ENCODE measurements around the gene ATF5.
"Not testable (repeated sequence)": the region's sequence is repeated elsewhere in the genome, so short reads cannot be mapped to it uniquely, and the experiment has no call there.

Gene ATF5

GRCh38 chr19:49924004-49924880 is 4.8 kb upstream of the ATF5 start:
- DNase-seq = no peak

- DNase-seq = not testable (repeated sequence)
These were observed 4.2 kb upstream of the ATF5 start for GRCh38 chr19:49924881-49925210.

DNA sequence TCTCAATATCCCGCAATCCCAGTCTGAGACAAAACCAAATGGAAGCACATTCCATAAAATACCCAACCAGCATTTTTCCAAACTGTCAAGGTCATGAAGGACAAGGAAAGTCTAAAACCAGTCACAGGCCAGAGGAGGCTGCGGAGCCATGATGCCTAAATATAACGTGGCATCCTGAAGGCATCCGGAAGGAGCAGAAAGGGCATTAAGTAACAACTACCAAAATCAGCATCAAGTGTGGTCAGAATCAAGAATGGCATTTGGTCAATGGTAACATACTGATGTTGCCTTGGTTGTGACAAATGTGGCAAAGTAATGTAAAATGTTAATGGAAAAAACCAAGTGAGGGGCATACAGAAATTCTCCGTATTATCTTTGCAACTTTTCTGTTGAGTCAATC is 3.5 kb upstream of the ATF5 start:
- no peak for DNase-seq

DNA sequence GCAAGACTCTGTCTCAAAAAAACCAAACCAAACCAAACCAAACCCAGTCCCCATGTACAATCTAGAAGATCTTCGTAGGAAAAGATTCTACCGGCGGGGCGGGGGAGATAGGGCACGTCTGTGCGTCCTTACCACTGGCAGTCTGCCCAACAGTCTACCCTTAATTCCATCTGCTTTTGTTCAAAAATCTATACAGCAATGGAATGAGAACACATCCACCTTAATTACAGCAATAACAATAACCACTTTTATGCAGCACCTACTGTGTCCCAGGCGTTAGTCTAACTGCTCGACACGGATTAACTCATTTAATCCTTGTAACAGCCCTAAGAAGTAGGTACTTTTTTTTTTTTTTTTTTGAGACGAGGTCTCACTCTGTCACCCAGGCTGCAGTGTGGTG is 2.5 kb upstream of the ATF5 start:
- no peak for DNase-seq

DNA sequence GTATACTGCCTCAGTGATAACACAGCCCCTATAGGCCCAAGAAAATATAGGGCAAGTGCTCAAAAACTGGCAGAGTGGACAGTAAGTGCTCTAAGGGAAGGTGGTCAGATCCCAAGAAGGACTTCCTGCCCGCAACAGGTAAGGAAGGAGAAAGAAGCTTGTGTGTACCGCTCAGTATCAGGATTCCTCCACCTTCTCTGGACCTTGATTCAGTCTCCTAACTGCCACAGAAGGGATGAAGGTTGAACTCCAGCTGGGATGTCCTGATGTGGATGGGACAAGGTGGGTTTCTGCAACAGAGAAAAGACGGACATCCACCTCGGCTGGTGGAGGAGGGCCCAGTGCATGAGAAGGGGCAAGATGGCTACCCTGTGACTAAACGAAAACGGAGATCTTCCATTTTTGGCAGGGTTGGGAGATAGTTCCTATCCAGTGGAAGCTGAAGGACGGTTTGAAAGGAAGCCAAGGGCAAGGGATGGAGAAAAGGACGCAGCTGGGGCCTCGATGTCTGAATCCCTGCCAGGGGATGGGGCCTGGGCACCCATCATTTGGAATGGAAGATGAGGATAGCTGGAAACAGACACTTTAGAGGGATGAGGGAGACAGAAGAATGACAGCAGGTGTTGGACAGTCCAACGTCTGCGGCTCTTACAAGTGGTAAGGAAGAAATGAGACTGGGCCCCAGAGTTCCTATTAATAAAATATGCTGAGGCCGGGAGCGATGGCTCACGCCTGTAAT is 1.3 kb upstream of the ATF5 start:
- no peak for DNase-seq

DNA sequence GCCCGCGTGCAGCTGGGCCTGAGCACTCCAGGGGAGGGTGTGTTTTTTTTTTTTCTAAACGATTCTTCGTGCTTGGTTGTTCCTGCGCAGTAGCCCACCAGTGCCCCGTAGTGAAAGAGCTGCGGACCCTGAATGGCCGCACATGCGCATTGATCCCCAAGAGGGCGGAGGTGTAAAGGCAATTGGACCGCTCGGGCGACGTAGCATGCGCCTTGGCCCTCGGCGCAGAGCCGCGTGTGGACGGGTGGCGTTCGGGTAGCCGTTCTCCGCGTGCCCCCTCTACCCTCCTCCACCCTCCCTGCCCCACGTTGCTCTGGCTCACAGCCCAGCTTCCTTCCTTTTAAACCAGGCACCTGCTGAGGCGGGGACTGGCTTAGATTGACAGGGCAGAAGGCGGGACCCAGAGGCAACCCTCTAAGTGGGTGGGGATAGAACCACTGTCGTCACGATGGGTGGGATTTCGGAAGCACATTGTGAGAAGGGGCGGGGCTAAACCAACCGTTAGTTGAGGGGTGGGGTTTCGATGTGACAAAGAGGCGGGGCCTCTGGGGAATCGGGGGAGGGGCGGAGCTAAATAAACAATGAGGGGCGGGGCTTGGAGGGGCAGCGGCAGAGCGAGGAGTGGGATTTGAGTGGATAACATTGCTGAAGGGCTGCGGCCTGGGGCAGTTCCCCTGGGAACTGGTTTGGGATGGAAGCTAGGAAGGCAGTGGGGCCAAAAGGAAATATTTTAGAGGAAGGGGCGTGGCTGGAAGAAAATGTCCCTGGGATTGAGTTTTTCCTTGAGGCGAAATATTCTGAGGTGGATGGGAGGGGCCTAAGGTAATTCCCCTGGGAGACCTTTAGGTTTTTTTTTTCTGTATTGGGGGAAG is 842 bp downstream of the ATF5 start:
- DNase-seq = peak; percentile 97

DNA sequence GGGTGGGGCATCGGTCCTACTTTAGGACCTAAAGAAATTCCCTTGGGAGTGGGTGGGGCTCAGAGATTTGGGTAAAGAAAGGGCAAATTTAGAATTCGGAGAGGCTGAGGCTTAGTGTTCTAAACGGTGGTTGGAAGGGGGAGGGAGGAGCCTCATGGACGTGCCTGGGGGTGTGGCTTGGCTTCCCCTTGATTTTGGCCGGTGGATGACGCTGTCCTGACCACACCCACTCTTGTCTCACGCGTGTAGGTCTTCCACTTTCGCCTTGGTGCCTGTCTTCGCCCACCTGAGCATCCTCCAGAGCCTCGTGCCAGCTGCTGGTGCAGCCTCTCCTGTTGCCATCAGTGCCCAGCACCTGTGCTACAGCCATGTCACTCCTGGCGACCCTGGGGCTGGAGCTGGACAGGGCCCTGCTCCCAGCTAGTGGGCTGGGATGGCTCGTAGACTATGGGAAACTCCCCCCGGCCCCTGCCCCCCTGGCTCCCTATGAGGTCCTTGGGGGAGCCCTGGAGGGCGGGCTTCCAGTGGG is 1.5 kb downstream of the ATF5 start:
- peak; percentile 26 for DNase-seq

GRCh38 chr19:49931293-49932040 is 2.5 kb downstream of the ATF5 start:
- no peak for DNase-seq

- DNase-seq = no peak
These were observed 3.0 kb downstream of the ATF5 start for GRCh38 chr19:49932041-49932451.

DNA sequence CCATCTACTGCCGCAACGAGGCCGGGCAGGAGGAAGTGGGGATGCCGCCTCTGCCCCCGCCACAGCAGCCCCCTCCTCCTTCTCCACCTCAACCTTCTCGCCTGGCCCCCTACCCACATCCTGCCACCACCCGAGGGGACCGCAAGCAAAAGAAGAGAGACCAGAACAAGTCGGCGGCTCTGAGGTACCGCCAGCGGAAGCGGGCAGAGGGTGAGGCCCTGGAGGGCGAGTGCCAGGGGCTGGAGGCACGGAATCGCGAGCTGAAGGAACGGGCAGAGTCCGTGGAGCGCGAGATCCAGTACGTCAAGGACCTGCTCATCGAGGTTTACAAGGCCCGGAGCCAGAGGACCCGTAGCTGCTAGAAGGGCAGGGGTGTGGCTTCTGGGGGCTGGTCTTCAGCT is 3.7 kb downstream of the ATF5 start:
- peak; percentile 61 for DNase-seq

DNA sequence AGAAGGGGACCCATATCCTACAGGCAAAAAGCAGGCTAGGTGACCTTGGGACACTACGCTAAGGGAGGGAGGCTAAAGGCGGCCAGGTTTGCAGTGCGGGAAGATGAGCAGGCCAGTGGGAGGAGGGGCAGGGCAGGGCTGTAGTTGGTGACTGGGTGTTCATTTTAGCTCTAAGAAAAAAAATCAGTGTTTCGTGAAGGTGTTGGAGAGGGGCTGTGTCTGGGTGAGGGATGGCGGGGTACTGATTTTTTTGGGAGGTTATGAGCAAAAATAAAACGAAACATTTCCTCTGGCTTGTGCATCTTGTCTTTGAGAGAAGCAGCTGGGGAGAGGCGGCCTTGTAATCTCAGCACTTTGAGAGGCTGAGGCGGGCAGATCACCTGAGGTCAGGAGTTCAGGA is 4.6 kb downstream of the ATF5 start:
- no peak for DNase-seq

DNA sequence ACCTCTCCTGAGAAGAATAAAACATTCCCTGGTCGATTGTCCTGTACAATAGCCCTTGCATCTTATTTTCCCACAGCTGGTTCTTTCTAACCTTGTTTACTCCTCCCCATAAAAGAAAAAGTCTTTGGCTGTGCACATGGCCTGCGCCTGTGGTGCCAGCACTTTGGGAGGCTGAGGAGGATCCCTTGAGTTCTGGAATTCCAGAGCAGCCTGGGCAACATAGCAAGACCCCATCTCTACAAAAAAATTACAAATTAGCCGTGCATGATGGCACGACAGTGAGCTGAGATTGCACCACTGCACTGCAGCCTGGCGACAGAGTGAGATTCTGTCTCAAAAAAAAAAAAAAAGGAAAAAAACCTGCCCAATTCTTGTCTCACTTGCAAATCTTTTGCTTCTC is 7.5 kb downstream of the ATF5 start:
- DNase-seq = no peak

DNA sequence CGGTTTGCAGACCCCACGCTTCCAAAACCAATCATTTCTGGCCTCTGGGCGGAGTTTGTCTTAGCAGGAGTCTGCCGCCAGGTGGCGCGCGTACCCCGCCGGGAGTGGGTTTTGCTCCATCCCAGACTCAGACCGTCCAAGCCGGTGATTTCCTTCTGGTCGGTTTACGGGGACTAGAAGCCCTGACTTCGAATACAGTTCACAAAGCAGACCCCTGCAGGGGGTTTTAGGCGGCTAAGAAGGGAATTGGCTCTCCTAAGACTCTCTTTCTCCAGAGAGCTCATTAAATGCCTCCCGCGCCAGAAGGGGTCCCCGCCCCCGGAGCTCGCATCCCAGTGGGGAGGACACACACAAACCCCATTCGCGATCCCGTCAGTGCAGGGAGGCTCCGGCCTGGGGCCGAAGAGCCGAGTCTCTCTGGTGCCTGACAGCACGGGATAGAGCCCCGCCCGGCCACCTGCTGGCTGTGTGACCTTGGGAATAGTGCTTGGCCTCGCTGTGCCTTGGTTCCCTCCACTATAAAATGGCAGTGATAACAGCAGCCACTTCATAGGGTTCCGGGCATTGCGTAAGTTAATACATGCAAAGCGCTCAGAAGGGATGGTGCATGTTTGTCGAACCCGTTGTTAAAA is 8.9 kb downstream of the ATF5 start:
- peak; percentile 78 for DNase-seq

- no peak for DNase-seq
These were observed 9.7 kb downstream of the ATF5 start for GRCh38 chr19:49938662-49939061.

GRCh38 chr19:49939721-49940481 is 10.9 kb downstream of the ATF5 start:
- no peak for DNase-seq

- no peak for DNase-seq
These were observed 11.4 kb downstream of the ATF5 start for GRCh38 chr19:49940482-49940791.

- DNase-seq = not testable (repeated sequence)
These were observed 15.6 kb downstream of the ATF5 start for GRCh38 chr19:49944567-49944966.

DNA sequence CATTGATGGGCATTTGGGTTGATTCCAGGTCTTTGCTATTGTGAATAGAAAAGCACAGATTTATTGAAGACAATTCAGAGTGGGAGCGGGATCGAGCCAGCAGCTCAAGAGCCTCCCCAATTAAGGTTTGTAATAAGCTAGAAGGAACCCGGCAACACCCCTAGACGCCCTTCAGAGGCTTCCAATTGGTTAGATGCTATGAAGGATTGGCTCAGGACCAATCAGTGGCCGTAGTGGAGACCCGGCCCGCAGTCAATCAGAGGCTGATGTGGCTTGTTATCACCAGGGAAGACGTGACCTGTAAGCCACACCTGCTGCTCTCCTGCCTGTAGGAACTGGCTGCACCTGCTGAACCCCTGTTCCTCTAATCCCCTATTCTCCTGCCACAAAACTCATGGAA is 17.4 kb downstream of the ATF5 start:
- no peak for DNase-seq

GRCh38 chr19:49949742-49950589 is 21.0 kb downstream of the ATF5 start:
- no peak for DNase-seq

DNA sequence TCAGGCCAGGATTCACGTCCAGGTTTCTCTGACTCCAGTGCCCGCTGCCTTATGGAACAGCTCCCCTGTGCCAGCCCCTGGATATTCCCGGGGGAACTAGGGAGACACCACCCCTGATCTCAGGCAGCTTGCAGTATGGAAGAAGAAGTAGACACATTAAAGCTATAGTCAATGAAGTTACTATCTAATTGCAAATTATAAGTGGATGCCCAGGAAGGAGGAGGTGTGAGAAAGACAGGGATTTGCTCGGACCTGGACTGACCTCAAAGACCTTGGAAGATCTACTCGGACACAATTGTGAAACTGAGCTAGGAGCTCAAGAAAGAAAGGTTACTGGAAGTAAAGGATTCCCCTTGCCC is 21.6 kb downstream of the ATF5 start:
- no peak for DNase-seq
